ENCODE results near the gene RFX6. TPM values are rescaled to one million over a fixed set of nuclear protein-coding genes. Genes with fewer than 3 reads are reported as not detected.

RFX6 gene
- total RNA-seq, 2 experiments from 2014 or later, result not detected

- H3K27me3 ChIP-seq (ENCODE audit: control insufficient read depth in 1 of 2, insufficient read depth in 2 of 2, low read length in 2 of 2), result peaks cover 27 to 35% of the 10 kb centered on the region in 2 experiments
- Mint-ChIP-seq H3K27ac (no peak overlapping the region), H3K27me3 (peaks cover 71% of the 10 kb centered on the region), H3K36me3 (ENCODE audit: low read depth) (no peaks in the 10 kb centered on the region), H3K4me1 (ENCODE audit: low read depth) (peaks cover 8% of the 10 kb centered on the region), H3K9me3 (peaks cover 5% of the 10 kb centered on the region), H3K4me3 (no peak overlapping the region)
- DNase-seq (no peak), ATAC-seq (ENCODE audit: poor library complexity) (no peak)
- H3K9me3 ChIP-seq (ENCODE audit: control insufficient read depth in 1 of 2, insufficient read depth in 1 of 2, low read length in 2 of 2), result peaks cover 0 to 13% of the 10 kb centered on the region in 2 experiments
- no peak overlapping the region for H3K4me3 ChIP-seq (ENCODE audit: low read length)
- no peak overlapping the region for H3K27ac ChIP-seq (ENCODE audit: low read depth in 1 of 2, low read length in 2 of 2)
- no peak for TF ChIP-seq CTCF (IDR thresholded peaks at IDR 0.05)
- no peaks in the 10 kb centered on the region for H3K36me3 ChIP-seq (ENCODE audit: insufficient read depth, low read length)
- intact Hi-C loops (cut with DNase I, micrococcal nuclease), result no loop called here
- ChIA-PET POLR2A (no interaction called here), CTCF (no interaction called here)
- H3K4me1 ChIP-seq (ENCODE audit: insufficient read depth, low read length), result peaks cover 8% of the 10 kb centered on the region
Measured at GRCh38 chr6:116876107-116876506, 935 bp upstream of the RFX6 start.

GRCh38 chr6:116877743-116878142, 701 bp downstream of the RFX6 start:
- Histone ChIP-seq H3K4me1 (ENCODE audit: insufficient read depth, low read length) (peaks cover 8% of the 10 kb centered on the region), H3K9me3 (ENCODE audit: control insufficient read depth in 1 of 2, insufficient read depth in 1 of 2, low read length in 2 of 2) (peaks cover 0 to 11% of the 10 kb centered on the region in 2 experiments), H3K4me3 (ENCODE audit: low read length) (no peak overlapping the region), H3K27me3 (ENCODE audit: control insufficient read depth in 1 of 2, insufficient read depth in 2 of 2, low read length in 2 of 2) (peaks cover 27 to 35% of the 10 kb centered on the region in 2 experiments), H3K36me3 (ENCODE audit: insufficient read depth, low read length) (no peaks in the 10 kb centered on the region), H3K27ac (ENCODE audit: low read depth in 1 of 2, low read length in 2 of 2) (no peak overlapping the region)
- no peak overlapping the region for H3K4me3 Mint-ChIP-seq
- DNase-seq (no peak), ATAC-seq (ENCODE audit: poor library complexity) (no peak)
- ChIA-PET POLR2A (no interaction called here), CTCF (no interaction called here)
- peaks cover 8% of the 10 kb centered on the region for H3K4me1 Mint-ChIP-seq (ENCODE audit: low read depth)
- no peak for TF ChIP-seq CTCF (IDR thresholded peaks at IDR 0.05)
- H3K36me3 Mint-ChIP-seq (ENCODE audit: low read depth), result no peaks in the 10 kb centered on the region
- H3K9me3 Mint-ChIP-seq, result peaks cover 3% of the 10 kb centered on the region
- peaks cover 58% of the 10 kb centered on the region for H3K27me3 Mint-ChIP-seq
- intact Hi-C loops (cut with DNase I, micrococcal nuclease), result no loop called here
- no peak overlapping the region for H3K27ac Mint-ChIP-seq

GRCh38 chr6:116881236-116881635, 4.2 kb downstream of the RFX6 start:
- peaks cover 13 to 17% of the 10 kb centered on the region in 2 experiments for H3K27me3 ChIP-seq (ENCODE audit: control insufficient read depth in 1 of 2, insufficient read depth in 2 of 2, low read length in 2 of 2)
- Mint-ChIP-seq H3K4me1 (ENCODE audit: low read depth) (peaks cover 2% of the 10 kb centered on the region), H3K27me3 (peaks cover 26% of the 10 kb centered on the region), H3K36me3 (ENCODE audit: low read depth) (no peaks in the 10 kb centered on the region), H3K9me3 (no peaks in the 10 kb centered on the region), H3K4me3 (no peak overlapping the region), H3K27ac (no peak overlapping the region)
- ATAC-seq (ENCODE audit: poor library complexity) (no peak), DNase-seq (no peak)
- H3K4me3 ChIP-seq (ENCODE audit: low read length), result no peak overlapping the region
- intact Hi-C loops (cut with DNase I, micrococcal nuclease), result no loop called here
- peaks cover 8% of the 10 kb centered on the region for H3K4me1 ChIP-seq (ENCODE audit: insufficient read depth, low read length)
- H3K36me3 ChIP-seq (ENCODE audit: insufficient read depth, low read length), result no peaks in the 10 kb centered on the region
- POLR2A ChIA-PET, result no interaction called here
- H3K9me3 ChIP-seq (ENCODE audit: control insufficient read depth in 1 of 2, insufficient read depth in 1 of 2, low read length in 2 of 2), result peaks cover 0 to 9% of the 10 kb centered on the region in 2 experiments
- TF ChIP-seq CTCF (IDR thresholded peaks at IDR 0.05), result no peak
- CTCF ChIA-PET, result no interaction called here
- no peak overlapping the region for H3K27ac ChIP-seq (ENCODE audit: low read depth in 1 of 2, low read length in 2 of 2)
